K562 (cell line): ENCODE measurements around the gene SPHK1. TPM values are rescaled to one million over a fixed set of nuclear protein-coding genes. Genes with fewer than 3 reads are reported as not detected.

ENCODE experiments used
- CBFA2T2 ChIP-seq: fragments of 450-650 bp; conservative IDR thresholded peaks from 2 replicates; pipeline ENCODE4 v1.6.1; 2017; ENCODE audit warnings: mild to moderate bottlenecking
- DPF2 ChIP-seq: fragments of 450-650 bp; IDR thresholded peaks from 2 replicates; pipeline ENCODE4 v1.6.1; 2016
- ESRRA ChIP-seq: fragments of 450-650 bp; IDR thresholded peaks from 2 replicates; pipeline ENCODE4 v1.6.1; 2014; ENCODE audit warnings: low read depth, mild to moderate bottlenecking, moderate library complexity, borderline replicate concordance
- L3MBTL2 ChIP-seq: fragments of 450-650 bp; IDR thresholded peaks from 2 replicates; pipeline ENCODE4 v1.6.1; 2016; ENCODE audit warnings: mild to moderate bottlenecking, moderate library complexity
- MCM5 ChIP-seq: fragments of 450-650 bp; IDR thresholded peaks from 2 replicates; pipeline ENCODE4 v1.6.1; 2016; ENCODE audit warnings: low read depth
- MLLT1 ChIP-seq, 2 experiments: fragments of 450-650 bp; IDR thresholded peaks; 2 replicates each; pipeline ENCODE4 v1.6.1; 2016
- MYBL2 ChIP-seq, 2 experiments: fragments of 450-650 bp in 1 of 2; sonication (generic) in 1 of 2; formaldehyde crosslinking in 1 of 2; IDR thresholded peaks; 2 replicates each; pipeline versions ENCODE4 v1.6.1 to v1.8.1; 2017 to 2022; ENCODE audit warnings: borderline replicate concordance in 1 of 2, inconsistent platforms in 1 of 2, low read depth in 1 of 2, mild to moderate bottlenecking in 1 of 2, missing genetic modification reagents in 1 of 2, moderate library complexity in 1 of 2
- NR0B1 ChIP-seq: fragments of 450-650 bp; IDR thresholded peaks from one replicate; pipeline ENCODE4 v1.6.1; 2018; ENCODE audit warnings: mild to moderate bottlenecking, moderate library complexity; ENCODE audit not compliant: partially characterized antibody
- SIRT6 ChIP-seq: IDR thresholded peaks from one replicate; pipeline ENCODE4 v1.6.1; 2012; ENCODE audit warnings: low read depth, mild to moderate bottlenecking, control low read depth, inconsistent platforms, low read length, moderate library complexity
- TOE1 ChIP-seq, 2 experiments: fragments of 450-650 bp in 1 of 2; sonication (generic) in 1 of 2; formaldehyde crosslinking in 1 of 2; IDR thresholded peaks; 2 replicates each; pipeline versions ENCODE4 v1.7.1 to v1.8.0; 2016 to 2022; ENCODE audit warnings: borderline replicate concordance in 2 of 2, mild to moderate bottlenecking in 2 of 2, antibody characterized with exemption in 1 of 2, inconsistent platforms in 1 of 2, low read depth in 1 of 2, missing genetic modification reagents in 1 of 2, moderate library complexity in 1 of 2
- ZBTB33 ChIP-seq: sonication (generic); formaldehyde crosslinking; IDR thresholded peaks from 2 replicates; pipeline ENCODE4 v1.8.1; 2023; ENCODE audit warnings: mild to moderate bottlenecking, missing genetic modification reagents
- ZNF184 ChIP-seq: sonication (generic); formaldehyde crosslinking; IDR thresholded peaks from 2 replicates; pipeline ENCODE4 v1.5.0; 2020; ENCODE audit warnings: missing genetic modification reagents
- ZNF668 ChIP-seq: fragments of 250-450 bp; sonication (Bioruptor Pico); IDR thresholded peaks from 2 replicates; pipeline ENCODE4 v1.8.0; 2022; ENCODE audit warnings: mild to moderate bottlenecking, inconsistent platforms
- ZNF76 ChIP-seq: fragments of 250-450 bp; sonication (Bioruptor Pico); IDR thresholded peaks from 2 replicates; pipeline ENCODE4 v1.4.0; 2020; ENCODE audit warnings: mild to moderate bottlenecking, moderate library complexity, borderline replicate concordance
- ZNF79 ChIP-seq: fragments of 250-450 bp; sonication (Bioruptor Pico); IDR thresholded peaks from 2 replicates; pipeline ENCODE4 v1.4.0; 2020; ENCODE audit warnings: low read depth, mild to moderate bottlenecking, moderate library complexity
- polyA plus RNA-seq, 8 experiments: library from polyadenylated mRNA; depleted of rRNA in 4 of 8; stranded (reverse) in 5 of 8; unstranded in 3 of 8; fragments of >200 nt; fragmentation: Nextera tagmentation in 2 of 8; fragmentation: Illumina TruSeq in 1 of 8; extraction: Ambion mirVana in 2 of 8; extraction: Trizol in 1 of 8; gene quantifications; 2 replicates each; pipeline versions ENCODE4 v1.2.1 to v1.2.3, GENCODE V29; 2011 to 2014; ENCODE audit warnings: inconsistent platforms in 1 of 8, missing spikeins in 1 of 8
- total RNA-seq, 7 experiments: library from RNA; depleted of rRNA in 6 of 7; stranded (reverse); fragments of >200 nt in 6 of 7; fragmentation: Illumina TruSeq in 2 of 7; extraction: Trizol in 2 of 7; gene quantifications; 2 replicates each; pipeline versions ENCODE4 v1.2.1 to v1.2.3, GENCODE V29; 2011 to 2021; ENCODE audit warnings: low replicate concordance in 1 of 7
- TF ChIP-seq, protein P1 (sequence below): fragments of 250-450 bp; sonication (Bioruptor Pico); IDR thresholded peaks from 2 replicates; pipeline ENCODE4 v1.6.1; 2021; ENCODE audit warnings: mild to moderate bottlenecking
- TF ChIP-seq, protein P2 (sequence below): fragments of 450-650 bp; IDR thresholded peaks from 2 replicates; pipeline ENCODE4 v1.6.1; 2016; ENCODE audit warnings: antibody characterized with exemption

Gene SPHK1
- total and polyA plus RNA-seq, 9 of the 15 experiments (the other 6 are each of a cell fraction or from before 2014, with no cell fraction given), result 0.21 to 60.3 (median 14.5) TPM

- no peak for TF ChIP-seq NR0B1
- 0 out of 2 replicates have a peak, but pooled peaks have one; percentile 52 for TF ChIP-seq DPF2
- peak; percentile 17; the same call in 1 of the 2 replicates for TF ChIP-seq ESRRA
- no peak for TF ChIP-seq SIRT6
- TF ChIP-seq ZNF79 (CRISPR knock-in tag), result no peak
- TF ChIP-seq CBFA2T2, result 0 out of 2 replicates have a peak, but pooled peaks have one; percentile 18
- TF ChIP-seq TOE1 (IDR thresholded peaks at IDR 0.05; ENCODE audit: borderline replicate concordance), result no peak
- TF ChIP-seq TOE1 (CRISPR knock-in tag; IDR thresholded peaks at IDR 0.05; ENCODE audit: borderline replicate concordance, low read depth), result no peak
- no peak for TF ChIP-seq MCM5
- peak; percentile 96 for TF ChIP-seq ZBTB33
- peak; percentile 43 for TF ChIP-seq L3MBTL2
- no peak for TF ChIP-seq ZNF76 (CRISPR knock-in tag)
- TF ChIP-seq, protein P1, sequence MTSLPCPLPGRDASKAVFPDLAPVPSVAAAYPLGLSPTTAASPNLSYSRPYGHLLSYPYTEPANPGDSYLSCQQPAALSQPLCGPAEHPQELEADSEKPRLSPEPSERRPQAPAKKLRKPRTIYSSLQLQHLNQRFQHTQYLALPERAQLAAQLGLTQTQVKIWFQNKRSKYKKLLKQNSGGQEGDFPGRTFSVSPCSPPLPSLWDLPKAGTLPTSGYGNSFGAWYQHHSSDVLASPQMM (CRISPR knock-in tag), result no peak
- TF ChIP-seq, protein P2, sequence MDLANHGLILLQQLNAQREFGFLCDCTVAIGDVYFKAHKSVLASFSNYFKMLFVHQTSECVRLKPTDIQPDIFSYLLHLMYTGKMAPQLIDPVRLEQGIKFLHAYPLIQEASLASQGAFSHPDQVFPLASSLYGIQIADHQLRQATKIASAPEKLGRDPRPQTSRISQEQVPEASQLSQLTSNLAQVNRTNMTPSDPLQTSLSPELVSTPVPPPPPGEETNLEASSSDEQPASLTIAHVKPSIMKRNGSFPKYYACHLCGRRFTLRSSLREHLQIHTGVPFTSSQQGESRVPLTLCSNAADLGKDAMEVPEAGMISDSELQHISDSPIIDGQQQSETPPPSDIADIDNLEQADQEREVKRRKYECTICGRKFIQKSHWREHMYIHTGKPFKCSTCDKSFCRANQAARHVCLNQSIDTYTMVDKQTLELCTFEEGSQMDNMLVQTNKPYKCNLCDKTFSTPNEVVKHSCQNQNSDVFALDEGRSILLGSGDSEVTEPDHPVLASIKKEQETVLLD, result 0 out of 2 replicates have a peak, but pooled peaks have one; percentile 9
- no peak for TF ChIP-seq ZNF668
- no peak for TF ChIP-seq MLLT1 (IDR thresholded peaks at IDR 0.05)
- no peak for TF ChIP-seq ZNF184 (CRISPR knock-in tag)
- TF ChIP-seq MYBL2 (IDR thresholded peaks at IDR 0.05; ENCODE audit: low read depth), result no peak
- TF ChIP-seq MYBL2 (CRISPR knock-in tag; IDR thresholded peaks at IDR 0.05; ENCODE audit: borderline replicate concordance), result no peak
Measured at GRCh38 chr17:76370261-76370993, 14.0 kb upstream of the SPHK1 start (continued).
